ENCODE data around the gene A1BG.

The A1BG gene

DNA sequence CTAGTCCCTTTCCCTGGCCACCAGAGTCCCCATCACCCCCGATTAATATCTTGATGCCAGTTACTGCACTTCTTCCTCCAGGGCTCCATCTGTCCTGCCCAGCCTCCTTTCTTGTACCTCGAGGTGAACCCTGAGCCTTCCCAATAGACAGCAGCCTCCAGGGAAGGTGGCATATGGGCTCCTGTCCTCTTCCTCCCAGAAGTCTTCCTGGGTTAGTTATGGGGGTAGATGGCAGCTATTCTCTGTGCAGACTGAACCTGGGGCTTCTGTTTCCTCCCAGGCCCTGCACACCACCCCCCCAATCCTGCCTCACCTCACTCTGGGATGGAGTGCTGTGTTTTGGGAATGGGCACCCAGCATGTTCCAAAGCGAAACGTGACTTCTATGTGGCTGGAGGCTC is 44.8 kb upstream of the A1BG start:
- Histone ChIP-seq H3K27ac (ENCODE audit: low read depth, low read length) (no peak overlapping the region), H2AFZ (ENCODE audit: low read depth, low read length, severe bottlenecking) (no peak overlapping the region), H3K9ac (ENCODE audit: low read length) (no peak overlapping the region), H4K20me1 (ENCODE audit: low read depth, low read length) (peaks cover 7% of the 10 kb centered on the region; the same call in 1 of the 2 replicates), H3K36me3 (ENCODE audit: low read length) (0 out of 2 replicates have a peak, but pooled peaks cover under 1% of the 10 kb centered on the region), H3K4me2 (ENCODE audit: low read depth, low read length, poor library complexity, severe bottlenecking) (no peak overlapping the region), H3K4me3 (ENCODE audit: insufficient read depth, low read length, poor library complexity, severe bottlenecking) (no peak overlapping the region), H3K9me2 (replicated peaks; ENCODE audit: insufficient read depth, low read length) (no peaks in the 10 kb centered on the region), H3F3A (ENCODE audit: insufficient read depth) (peaks cover 5% of the 10 kb centered on the region; the same call in 1 of the 2 replicates), H3K79me2 (ENCODE audit: insufficient read depth, low read length) (no peaks in the 10 kb centered on the region), H3K9me3 (ENCODE audit: insufficient read depth, low read length) (no peaks in the 10 kb centered on the region), H3K27me3 (ENCODE audit: low read length) (no peaks in the 10 kb centered on the region)
- TF ChIP-seq EZH2phosphoT487 (conservative IDR thresholded peaks at IDR 0.05; ENCODE audit: low read length), result no peak
- no peak for TF ChIP-seq CTCF (IDR thresholded peaks at IDR 0.05; ENCODE audit: insufficient read depth, low read length, poor library complexity, severe bottlenecking)

GRCh38 chr19:58397533-58398037 is 44.3 kb upstream of the A1BG start:
- Histone ChIP-seq H4K20me1 (ENCODE audit: low read depth, low read length) (peaks cover 10% of the 10 kb centered on the region; the same call in 1 of the 2 replicates), H3K27me3 (ENCODE audit: low read length) (no peaks in the 10 kb centered on the region), H3K9me3 (ENCODE audit: insufficient read depth, low read length) (no peaks in the 10 kb centered on the region), H3K4me3 (ENCODE audit: insufficient read depth, low read length, poor library complexity, severe bottlenecking) (no peak overlapping the region), H3F3A (ENCODE audit: insufficient read depth) (peaks cover 5% of the 10 kb centered on the region; the same call in 1 of the 2 replicates), H3K9ac (ENCODE audit: low read length) (no peak overlapping the region), H3K36me3 (ENCODE audit: low read length) (0 out of 2 replicates have a peak, but pooled peaks cover 5% of the 10 kb centered on the region), H3K9me2 (replicated peaks; ENCODE audit: insufficient read depth, low read length) (no peaks in the 10 kb centered on the region), H3K79me2 (ENCODE audit: insufficient read depth, low read length) (no peaks in the 10 kb centered on the region), H2AFZ (ENCODE audit: low read depth, low read length, severe bottlenecking) (no peak overlapping the region), H3K4me2 (ENCODE audit: low read depth, low read length, poor library complexity, severe bottlenecking) (no peak overlapping the region), H3K27ac (ENCODE audit: low read depth, low read length) (no peak overlapping the region)
- TF ChIP-seq CTCF (IDR thresholded peaks at IDR 0.05; ENCODE audit: insufficient read depth, low read length, poor library complexity, severe bottlenecking), result no peak

GRCh38 chr19:58396691-58397532 is 43.6 kb upstream of the A1BG start:
- Histone ChIP-seq H3K27ac (ENCODE audit: low read depth, low read length) (no peak overlapping the region), H4K20me1 (ENCODE audit: low read depth, low read length) (peaks cover 13% of the 10 kb centered on the region; the same call in 1 of the 2 replicates), H3F3A (ENCODE audit: insufficient read depth) (peaks cover 5% of the 10 kb centered on the region; the same call in 1 of the 2 replicates), H2AFZ (ENCODE audit: low read depth, low read length, severe bottlenecking) (no peak overlapping the region), H3K9me3 (ENCODE audit: insufficient read depth, low read length) (no peaks in the 10 kb centered on the region), H3K36me3 (ENCODE audit: low read length) (0 out of 2 replicates have a peak, but pooled peaks cover 6% of the 10 kb centered on the region), H3K79me2 (ENCODE audit: insufficient read depth, low read length) (no peaks in the 10 kb centered on the region; the same call in 1 of the 2 replicates), H3K4me2 (ENCODE audit: low read depth, low read length, poor library complexity, severe bottlenecking) (no peak overlapping the region), H3K9ac (ENCODE audit: low read length) (no peak overlapping the region), H3K9me2 (replicated peaks; ENCODE audit: insufficient read depth, low read length) (no peaks in the 10 kb centered on the region), H3K4me3 (ENCODE audit: insufficient read depth, low read length, poor library complexity, severe bottlenecking) (no peak overlapping the region), H3K27me3 (ENCODE audit: low read length) (no peaks in the 10 kb centered on the region)
- TF ChIP-seq CTCF (IDR thresholded peaks at IDR 0.05; ENCODE audit: insufficient read depth, low read length, poor library complexity, severe bottlenecking) (no peak), EZH2phosphoT487 (conservative IDR thresholded peaks at IDR 0.05; ENCODE audit: low read length) (no peak)

Data from SU-DHL-6 (cell line).